Natural killer cell (primary cell): ENCODE results near the gene ENHO. TPM values are rescaled to one million over a fixed set of nuclear protein-coding genes. Genes with fewer than 3 reads are reported as not detected.

Source experiments
- ATAC-seq, 3 donors: fragments of 150-1000 bp in 2 of 3; fragments of 200-7000 bp in 1 of 3; cut with Tn5 transposase; 1 replicate in 1 of 3; 2 replicates in 2 of 3; pipeline ENCODE4 v1.10.0; 2021; ENCODE audit warnings: mild to moderate bottlenecking in 2 of 3, moderate library complexity in 2 of 3
- DNase-seq, 2 donors: peaks; one replicate each; pipeline versions ENCODE4 v3.0.0 to v3.0.0-alpha.2; 2013 to 2021; ENCODE audit warnings: mixed read lengths in 1 of 2
- H3K27ac ChIP-seq: one replicate; pipeline ENCODE4 v1.5.1; 2013; ENCODE audit warnings: mild to moderate bottlenecking, low read length
- H3K27me3 ChIP-seq: one replicate; pipeline ENCODE4 v1.6.1; 2013; ENCODE audit warnings: low read length; ENCODE audit not compliant: control insufficient read depth, insufficient read depth
- H3K36me3 ChIP-seq: one replicate; pipeline ENCODE4 v1.6.1; 2013; ENCODE audit warnings: low read length; ENCODE audit not compliant: control insufficient read depth, insufficient read depth
- H3K4me1 ChIP-seq: one replicate; pipeline ENCODE4 v1.6.1; 2013; ENCODE audit warnings: low read length; ENCODE audit not compliant: control insufficient read depth, insufficient read depth
- H3K4me3 ChIP-seq: one replicate; pipeline ENCODE4 v1.5.1; 2013; ENCODE audit warnings: low read length
- H3K9me3 ChIP-seq: one replicate; pipeline ENCODE4 v1.6.1; 2013; ENCODE audit warnings: low read length; ENCODE audit not compliant: control insufficient read depth, insufficient read depth
- H3K27ac Mint-ChIP-seq, 2 donors: one replicate each; pipeline ENCODE4 v1.8.0; 2022; ENCODE audit warnings: mild to moderate bottlenecking in 2 of 2, mixed read lengths in 2 of 2, moderate library complexity in 1 of 2
- H3K27me3 Mint-ChIP-seq, 2 donors: one replicate each; pipeline ENCODE4 v1.8.0; 2022; ENCODE audit warnings: low read depth in 2 of 2, mixed read lengths in 2 of 2
- H3K36me3 Mint-ChIP-seq: one replicate; pipeline ENCODE4 v1.8.0; 2022; ENCODE audit warnings: mixed read lengths
- H3K4me1 Mint-ChIP-seq, 2 donors: one replicate each; pipeline ENCODE4 v1.8.0; 2022; ENCODE audit warnings: mixed read lengths in 2 of 2
- H3K4me3 Mint-ChIP-seq: one replicate; pipeline ENCODE4 v1.8.0; 2022; ENCODE audit warnings: mild to moderate bottlenecking, moderate library complexity, mixed read lengths
- H3K9me3 Mint-ChIP-seq, 2 donors: one replicate each; pipeline ENCODE4 v1.8.0; 2022; ENCODE audit warnings: mixed read lengths in 2 of 2
- WGBS: methylation state at CpG from one replicate; pipeline ENCODE4 v1.1.7; 2013; ENCODE audit warnings: missing lambda C conversion rate; ENCODE audit not compliant: insufficient coverage; 5-methylcytosine and 5-hydroxymethylcytosine counted together
- intact Hi-C: fragments of 100-400 bp; cut with micrococcal nuclease; formaldehyde crosslinking; loops from one replicate; pipeline ENCODE4 v1.14.2; 2022
- total RNA-seq, 4 donors: library from RNA; stranded (reverse); fragments of 120-200 nt in 1 of 4; gene quantifications; one replicate each; pipeline versions ENCODE4 v1.2.3 to v1.2.4, GENCODE V29; 2013 to 2022
- TF ChIP-seq, protein P1 (sequence below): fragments of 200-600 bp; IDR thresholded peaks from one replicate; pipeline ENCODE4 v1.8.0; 2022; ENCODE audit warnings: antibody characterized with exemption

ENHO gene
- total RNA-seq, 3 donors from 2014 or later (not counting 1 experiment from before 2014, with no cell fraction given), result 0.34 to 1.7 TPM; not detected in 1

GRCh38 chr9:34518896-34519295 is 3.9 kb downstream of the ENHO start:
- Histone ChIP-seq H3K27me3 (no peaks in the 10 kb centered on the region), H3K36me3 (no peaks in the 10 kb centered on the region), H3K4me1 (peaks cover 20% of the 10 kb centered on the region), H3K4me3 (no peak overlapping the region), H3K9me3 (no peaks in the 10 kb centered on the region), H3K27ac (no peak overlapping the region)
- Mint-ChIP-seq H3K4me1 (peaks cover 6 to 18% of the 10 kb centered on the region in 2 donors), H3K4me3 (no peak overlapping the region), H3K27ac (no peak overlapping the region), H3K9me3 (no peaks in the 10 kb centered on the region), H3K27me3 (peaks cover 1 to 4% of the 10 kb centered on the region in 2 donors), H3K36me3 (no peaks in the 10 kb centered on the region)
- no peak for DNase-seq
- TF ChIP-seq, protein P1, sequence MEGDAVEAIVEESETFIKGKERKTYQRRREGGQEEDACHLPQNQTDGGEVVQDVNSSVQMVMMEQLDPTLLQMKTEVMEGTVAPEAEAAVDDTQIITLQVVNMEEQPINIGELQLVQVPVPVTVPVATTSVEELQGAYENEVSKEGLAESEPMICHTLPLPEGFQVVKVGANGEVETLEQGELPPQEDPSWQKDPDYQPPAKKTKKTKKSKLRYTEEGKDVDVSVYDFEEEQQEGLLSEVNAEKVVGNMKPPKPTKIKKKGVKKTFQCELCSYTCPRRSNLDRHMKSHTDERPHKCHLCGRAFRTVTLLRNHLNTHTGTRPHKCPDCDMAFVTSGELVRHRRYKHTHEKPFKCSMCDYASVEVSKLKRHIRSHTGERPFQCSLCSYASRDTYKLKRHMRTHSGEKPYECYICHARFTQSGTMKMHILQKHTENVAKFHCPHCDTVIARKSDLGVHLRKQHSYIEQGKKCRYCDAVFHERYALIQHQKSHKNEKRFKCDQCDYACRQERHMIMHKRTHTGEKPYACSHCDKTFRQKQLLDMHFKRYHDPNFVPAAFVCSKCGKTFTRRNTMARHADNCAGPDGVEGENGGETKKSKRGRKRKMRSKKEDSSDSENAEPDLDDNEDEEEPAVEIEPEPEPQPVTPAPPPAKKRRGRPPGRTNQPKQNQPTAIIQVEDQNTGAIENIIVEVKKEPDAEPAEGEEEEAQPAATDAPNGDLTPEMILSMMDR, result no peak
- ATAC-seq, result no peak
- intact Hi-C loops, result no loop called here
- WGBS, result 84% methylated on average over 2 of the region's 2 CpGs

DNA sequence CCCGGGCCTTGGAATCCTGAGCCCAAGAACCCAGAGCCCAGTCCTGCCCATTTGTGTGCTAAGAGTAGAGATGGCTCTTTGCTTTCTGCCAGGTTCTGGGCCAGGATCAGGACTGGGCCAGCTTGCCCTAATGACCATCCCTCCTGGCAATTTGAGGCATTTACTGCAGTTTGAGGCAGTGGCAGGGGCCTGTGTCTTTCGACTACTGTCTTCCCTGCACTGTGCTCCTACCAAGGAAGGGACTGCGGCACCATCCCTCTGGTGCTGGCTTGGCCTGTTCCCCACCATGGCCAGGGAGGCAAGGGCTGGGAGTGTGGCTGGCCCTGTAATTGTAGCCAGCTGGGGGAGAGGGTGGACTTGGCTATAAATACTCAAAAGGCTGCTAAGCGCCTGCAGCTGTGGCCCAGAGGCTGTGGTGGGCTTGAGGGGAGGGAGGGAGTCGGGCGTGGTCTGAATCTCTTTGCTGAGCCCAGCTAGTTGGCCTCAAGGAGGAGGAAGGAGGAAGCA is 4.6 kb downstream of the ENHO start:
- Mint-ChIP-seq H3K27me3 (peaks cover 0 to 4% of the 10 kb centered on the region in 2 donors), H3K27ac (no peak overlapping the region), H3K36me3 (no peaks in the 10 kb centered on the region), H3K4me1 (peaks cover 6 to 11% of the 10 kb centered on the region in 2 donors), H3K9me3 (no peaks in the 10 kb centered on the region), H3K4me3 (no peak overlapping the region)
- H3K36me3 ChIP-seq, result no peaks in the 10 kb centered on the region
- TF ChIP-seq, protein P1, result no peak
- no peak for ATAC-seq
- intact Hi-C loops, result no loop called here
- no peak overlapping the region for H3K4me3 ChIP-seq
- DNase-seq, result no peak
- WGBS, result 73% methylated on average over 6 of the region's 6 CpGs
- peaks cover 13% of the 10 kb centered on the region for H3K4me1 ChIP-seq
- no peak overlapping the region for H3K27ac ChIP-seq
- no peaks in the 10 kb centered on the region for H3K27me3 ChIP-seq
- H3K9me3 ChIP-seq, result no peaks in the 10 kb centered on the region

GRCh38 chr9:34517185-34517584 is 5.6 kb downstream of the ENHO start:
- H3K36me3 Mint-ChIP-seq, result no peaks in the 10 kb centered on the region
- Histone ChIP-seq H3K36me3 (no peaks in the 10 kb centered on the region), H3K27me3 (no peaks in the 10 kb centered on the region), H3K27ac (no peak overlapping the region), H3K9me3 (no peaks in the 10 kb centered on the region), H3K4me1 (peaks cover 8% of the 10 kb centered on the region), H3K4me3 (no peak overlapping the region)
- H3K4me1 Mint-ChIP-seq, result peaks cover under 1 to 5% of the 10 kb centered on the region in 2 donors
- intact Hi-C loops, result no loop called here
- H3K4me3 Mint-ChIP-seq, result no peak overlapping the region
- TF ChIP-seq, protein P1, result no peak
- no peaks in the 10 kb centered on the region for H3K9me3 Mint-ChIP-seq
- ATAC-seq, result no peak
- DNase-seq, result no peak
- 80% methylated on average over 7 of the region's 7 CpGs for WGBS
- H3K27me3 Mint-ChIP-seq, result no peaks in the 10 kb centered on the region
- no peak overlapping the region for H3K27ac Mint-ChIP-seq

GRCh38 chr9:34515959-34516358 is 6.8 kb downstream of the ENHO start:
- 71% methylated on average over 3 of the region's 3 CpGs for WGBS
- H3K9me3 ChIP-seq, result no peaks in the 10 kb centered on the region
- TF ChIP-seq, protein P1, result no peak
- Mint-ChIP-seq H3K27me3 (no peaks in the 10 kb centered on the region), H3K27ac (no peak overlapping the region), H3K4me3 (no peak overlapping the region), H3K36me3 (no peaks in the 10 kb centered on the region), H3K9me3 (no peaks in the 10 kb centered on the region), H3K4me1 (no peaks in the 10 kb centered on the region)
- no peaks in the 10 kb centered on the region for H3K27me3 ChIP-seq
- H3K4me1 ChIP-seq, result peaks cover 4% of the 10 kb centered on the region
- DNase-seq (no peak), ATAC-seq (no peak)
- no peak overlapping the region for H3K4me3 ChIP-seq
- intact Hi-C loops, result no loop called here
- H3K27ac ChIP-seq, result no peak overlapping the region
- H3K36me3 ChIP-seq, result no peaks in the 10 kb centered on the region
